ENCODE measurements around the gene FANCC. TPM values are rescaled to one million over a fixed set of nuclear protein-coding genes. Genes with fewer than 3 reads are reported as not detected.

FANCC gene
- total and polyA plus RNA-seq, 2 donors (not counting 1 experiment from before 2014, with no cell fraction given): 8.9 to 9.0 TPM

- peak; percentile 39 to 51 for DNase-seq (ENCODE audit: low read depth in 2 of 2)
- H3K36me3 ChIP-seq (ENCODE audit: control insufficient read depth, insufficient read depth, low read length): no peaks in the 10 kb centered on the region
These were observed 45.7 kb upstream of the FANCC start for GRCh38 chr9:95363051-95363841.

DNA sequence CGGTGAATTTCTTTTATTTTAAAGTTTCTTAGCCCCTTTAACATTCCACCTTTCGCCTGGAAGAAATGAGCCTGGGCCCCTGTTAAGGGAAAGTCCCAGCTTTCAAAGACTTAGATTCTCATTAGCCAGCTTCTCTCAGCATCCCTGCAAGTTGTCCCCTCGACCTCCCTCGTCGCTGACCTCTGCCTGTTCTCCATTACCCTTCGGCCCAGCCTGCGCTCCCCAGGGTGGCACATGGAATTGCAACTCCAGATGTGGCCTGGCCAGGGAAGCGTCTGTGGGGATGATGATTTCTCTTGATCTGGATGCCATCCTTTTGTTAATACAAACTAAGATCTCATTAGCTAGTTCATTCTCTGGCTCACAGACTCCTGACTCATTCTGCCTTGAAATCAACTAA, 43.4 kb upstream of the FANCC start:
- DNase-seq (ENCODE audit: low read depth in 2 of 2): no peak
- Histone ChIP-seq H2AFZ (ENCODE audit: low read length) (no peak overlapping the region), H3K9ac (ENCODE audit: insufficient read depth, low read length) (no peak overlapping the region), H3K79me2 (ENCODE audit: control insufficient read depth, insufficient read depth, low read length) (no peaks in the 10 kb centered on the region), H3K27ac (ENCODE audit: insufficient read depth, low read length) (no peak overlapping the region), H3K27me3 (ENCODE audit: control insufficient read depth, insufficient read depth, low read length) (no peaks in the 10 kb centered on the region), H3K4me1 (ENCODE audit: control insufficient read depth, extremely low read depth, insufficient read depth, low read length) (no peaks in the 10 kb centered on the region), H3K9me3 (ENCODE audit: control insufficient read depth, insufficient read depth, low read depth, low read length) (no peaks in the 10 kb centered on the region), H3K4me2 (ENCODE audit: extremely low read depth, insufficient read depth, low read length) (no peak overlapping the region), H4K20me1 (ENCODE audit: control insufficient read depth, extremely low read depth, insufficient read depth, low read length) (no peaks in the 10 kb centered on the region), H3K36me3 (ENCODE audit: control insufficient read depth, insufficient read depth, low read length) (no peaks in the 10 kb centered on the region), H3K4me3 (replicated peaks in 1 of 4; ENCODE audit: control extremely low read depth in 1 of 4, insufficient read depth in 1 of 4, low read depth in 3 of 4, low read length in 4 of 4) (no peak overlapping the region)
- no peak for TF ChIP-seq EZH2 (IDR thresholded peaks at IDR 0.05; ENCODE audit: low read length, missing control alignments)
- TF ChIP-seq, protein P1, sequence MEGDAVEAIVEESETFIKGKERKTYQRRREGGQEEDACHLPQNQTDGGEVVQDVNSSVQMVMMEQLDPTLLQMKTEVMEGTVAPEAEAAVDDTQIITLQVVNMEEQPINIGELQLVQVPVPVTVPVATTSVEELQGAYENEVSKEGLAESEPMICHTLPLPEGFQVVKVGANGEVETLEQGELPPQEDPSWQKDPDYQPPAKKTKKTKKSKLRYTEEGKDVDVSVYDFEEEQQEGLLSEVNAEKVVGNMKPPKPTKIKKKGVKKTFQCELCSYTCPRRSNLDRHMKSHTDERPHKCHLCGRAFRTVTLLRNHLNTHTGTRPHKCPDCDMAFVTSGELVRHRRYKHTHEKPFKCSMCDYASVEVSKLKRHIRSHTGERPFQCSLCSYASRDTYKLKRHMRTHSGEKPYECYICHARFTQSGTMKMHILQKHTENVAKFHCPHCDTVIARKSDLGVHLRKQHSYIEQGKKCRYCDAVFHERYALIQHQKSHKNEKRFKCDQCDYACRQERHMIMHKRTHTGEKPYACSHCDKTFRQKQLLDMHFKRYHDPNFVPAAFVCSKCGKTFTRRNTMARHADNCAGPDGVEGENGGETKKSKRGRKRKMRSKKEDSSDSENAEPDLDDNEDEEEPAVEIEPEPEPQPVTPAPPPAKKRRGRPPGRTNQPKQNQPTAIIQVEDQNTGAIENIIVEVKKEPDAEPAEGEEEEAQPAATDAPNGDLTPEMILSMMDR (conservative IDR thresholded peaks at IDR 0.05 in 1 of 2, IDR thresholded peaks at IDR 0.05 in 1 of 2; ENCODE audit: low read depth in 1 of 2, low read length in 2 of 2): no peak

More at GRCh38 chr9:95363051-95363841, 45.7 kb upstream of the FANCC start:
- no peak for TF ChIP-seq EZH2 (IDR thresholded peaks at IDR 0.05; ENCODE audit: low read length, missing control alignments)
- TF ChIP-seq, protein P1 (conservative IDR thresholded peaks at IDR 0.05 in 1 of 2, IDR thresholded peaks at IDR 0.05 in 1 of 2; ENCODE audit: low read depth in 1 of 2, low read length in 2 of 2): no peak
- Histone ChIP-seq H3K9ac (ENCODE audit: insufficient read depth, low read length) (no peak overlapping the region), H3K4me1 (ENCODE audit: control insufficient read depth, extremely low read depth, insufficient read depth, low read length) (no peaks in the 10 kb centered on the region), H3K9me3 (ENCODE audit: control insufficient read depth, insufficient read depth, low read depth, low read length) (no peaks in the 10 kb centered on the region), H3K4me2 (ENCODE audit: extremely low read depth, insufficient read depth, low read length) (no peak overlapping the region), H3K4me3 (replicated peaks in 1 of 4; ENCODE audit: control extremely low read depth in 1 of 4, insufficient read depth in 1 of 4, low read depth in 3 of 4, low read length in 4 of 4) (no peak overlapping the region), H3K27ac (ENCODE audit: insufficient read depth, low read length) (no peak overlapping the region), H3K79me2 (ENCODE audit: control insufficient read depth, insufficient read depth, low read length) (no peaks in the 10 kb centered on the region), H3K27me3 (ENCODE audit: control insufficient read depth, insufficient read depth, low read length) (no peaks in the 10 kb centered on the region), H4K20me1 (ENCODE audit: control insufficient read depth, extremely low read depth, insufficient read depth, low read length) (no peaks in the 10 kb centered on the region), H2AFZ (ENCODE audit: low read length) (no peak overlapping the region)

DNA sequence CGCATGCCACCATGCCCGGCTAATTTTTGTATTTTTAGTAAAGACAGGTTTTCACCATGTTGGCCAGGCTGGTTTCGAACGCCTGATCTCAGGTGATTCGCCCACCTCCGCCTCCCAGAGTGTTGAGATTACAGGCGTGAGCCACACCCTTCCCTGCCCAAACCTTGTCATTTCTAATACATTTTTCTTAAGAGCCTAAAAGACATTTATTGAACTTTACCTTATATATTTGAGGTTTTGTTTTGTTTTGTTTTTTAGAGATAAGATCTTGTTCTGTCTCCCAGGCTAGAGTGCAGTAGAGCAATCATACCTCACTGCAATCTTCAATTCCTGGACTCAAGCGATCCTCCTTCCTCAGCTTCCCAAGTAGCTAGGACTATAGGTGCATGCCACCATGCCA, 39.8 kb upstream of the FANCC start:
- H3K4me2 ChIP-seq (ENCODE audit: extremely low read depth, insufficient read depth, low read length): no peak overlapping the region
- H3K36me3 ChIP-seq (ENCODE audit: control insufficient read depth, insufficient read depth, low read length): no peaks in the 10 kb centered on the region
- H2AFZ ChIP-seq (ENCODE audit: low read length): no peak overlapping the region
- no peak overlapping the region for H3K4me3 ChIP-seq (replicated peaks in 1 of 4; ENCODE audit: control extremely low read depth in 1 of 4, insufficient read depth in 1 of 4, low read depth in 3 of 4, low read length in 4 of 4)
- no peaks in the 10 kb centered on the region for H3K4me1 ChIP-seq (ENCODE audit: control insufficient read depth, extremely low read depth, insufficient read depth, low read length)
- no peaks in the 10 kb centered on the region for H3K27me3 ChIP-seq (ENCODE audit: control insufficient read depth, insufficient read depth, low read length)
- TF ChIP-seq EZH2 (IDR thresholded peaks at IDR 0.05; ENCODE audit: low read length, missing control alignments): no peak
- TF ChIP-seq, protein P1 (conservative IDR thresholded peaks at IDR 0.05 in 1 of 2, IDR thresholded peaks at IDR 0.05 in 1 of 2; ENCODE audit: low read depth in 1 of 2, low read length in 2 of 2): no peak
- no peak overlapping the region for H3K9ac ChIP-seq (ENCODE audit: insufficient read depth, low read length)
- no peak for DNase-seq (ENCODE audit: low read depth in 2 of 2)
- H3K9me3 ChIP-seq (ENCODE audit: control insufficient read depth, insufficient read depth, low read depth, low read length): no peaks in the 10 kb centered on the region
- no peaks in the 10 kb centered on the region for H3K79me2 ChIP-seq (ENCODE audit: control insufficient read depth, insufficient read depth, low read length)
- no peak overlapping the region for H3K27ac ChIP-seq (ENCODE audit: insufficient read depth, low read length)
- H4K20me1 ChIP-seq (ENCODE audit: control insufficient read depth, extremely low read depth, insufficient read depth, low read length): no peaks in the 10 kb centered on the region
